Measurements from ENCODE around the gene SDCCAG8.
"Not testable (repeated sequence)": the region's sequence is repeated elsewhere in the genome, so short reads cannot be mapped to it uniquely, and the experiment has no call there.

SDCCAG8 gene

DNA sequence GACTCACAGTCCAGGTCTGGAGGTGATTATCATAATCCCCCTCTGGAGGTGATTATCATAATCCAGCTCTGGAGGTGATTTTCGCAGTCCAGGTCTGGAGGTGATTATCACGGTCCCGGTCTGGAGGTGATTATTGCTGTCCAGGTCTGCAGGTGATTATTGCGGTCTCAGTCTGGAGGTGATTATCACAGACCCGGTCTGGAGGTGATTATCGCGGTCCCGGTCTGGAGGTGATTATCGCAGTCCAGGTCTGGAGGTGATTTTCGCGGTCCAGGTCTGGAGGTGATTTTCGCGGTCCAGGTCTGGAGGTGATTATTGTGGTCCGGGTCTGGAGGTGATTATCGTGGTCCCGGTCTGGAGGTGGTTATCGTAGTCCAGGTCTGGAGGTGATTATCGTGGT, 76.6 kb downstream of the SDCCAG8 start:
- no peak for DNase-seq (ENCODE audit: low read depth, low spot score)

DNA sequence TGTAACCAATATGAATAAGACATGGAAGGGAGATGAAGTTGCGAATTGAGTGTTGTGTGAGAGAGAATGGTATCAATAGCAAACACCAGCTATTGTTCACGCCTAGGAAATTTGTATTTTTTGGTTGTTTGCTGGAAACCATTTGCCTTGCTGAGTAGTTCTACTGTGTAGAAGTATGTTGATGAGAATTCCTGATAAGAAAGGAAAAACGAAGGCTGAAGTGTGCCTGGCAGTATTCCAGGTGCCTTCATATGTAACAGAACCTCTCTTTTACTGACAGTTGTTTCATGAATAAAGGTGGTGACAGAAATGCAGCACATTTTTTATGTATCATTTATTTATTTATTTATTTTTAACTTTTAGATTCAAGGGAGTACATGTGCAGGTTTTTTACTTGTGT, 79.5 kb downstream of the SDCCAG8 start:
- no peak for DNase-seq (ENCODE audit: low read depth, low spot score)

DNA sequence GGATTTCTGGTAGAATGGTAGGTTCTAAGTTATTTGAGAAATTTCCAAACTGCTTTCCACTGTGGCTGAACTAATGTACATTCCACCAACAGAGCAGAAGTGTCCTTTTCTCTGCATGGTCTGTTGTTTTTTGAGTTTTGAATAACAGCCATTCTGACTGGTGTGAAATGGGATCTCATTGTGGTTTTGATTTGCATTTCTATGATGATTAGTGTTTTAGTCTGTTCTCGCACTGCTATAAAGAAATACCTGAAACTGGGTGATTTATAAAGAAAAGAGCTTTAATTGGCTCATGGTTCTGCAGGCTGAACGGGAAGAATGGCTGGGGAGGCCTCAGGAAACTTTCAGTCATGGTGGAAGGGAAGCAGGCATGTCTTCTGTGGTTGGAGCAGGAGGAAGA, 80.3 kb downstream of the SDCCAG8 start:
- DNase-seq (ENCODE audit: low read depth, low spot score): no peak

DNA sequence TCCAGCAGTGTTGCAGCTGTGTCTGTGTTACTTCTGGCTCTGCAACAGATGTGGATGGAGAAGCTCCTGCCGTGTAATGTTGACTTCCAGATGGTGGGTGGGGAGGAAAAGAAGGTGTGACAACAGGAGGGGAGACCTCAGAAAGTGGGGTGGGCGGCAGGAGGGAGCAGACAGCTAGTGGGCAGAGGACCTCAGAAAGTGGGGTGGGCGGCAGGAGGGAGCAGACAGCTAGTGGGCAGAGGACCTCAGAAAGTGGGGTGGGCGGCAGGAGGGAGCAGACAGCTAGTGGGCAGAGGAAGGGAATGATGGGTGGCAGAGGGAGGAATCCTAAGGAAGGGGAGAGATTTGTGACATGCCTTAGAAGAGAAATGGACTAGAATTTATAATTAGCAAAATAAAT, 83.0 kb downstream of the SDCCAG8 start:
- DNase-seq (ENCODE audit: low read depth, low spot score): not testable (repeated sequence)

DNA sequence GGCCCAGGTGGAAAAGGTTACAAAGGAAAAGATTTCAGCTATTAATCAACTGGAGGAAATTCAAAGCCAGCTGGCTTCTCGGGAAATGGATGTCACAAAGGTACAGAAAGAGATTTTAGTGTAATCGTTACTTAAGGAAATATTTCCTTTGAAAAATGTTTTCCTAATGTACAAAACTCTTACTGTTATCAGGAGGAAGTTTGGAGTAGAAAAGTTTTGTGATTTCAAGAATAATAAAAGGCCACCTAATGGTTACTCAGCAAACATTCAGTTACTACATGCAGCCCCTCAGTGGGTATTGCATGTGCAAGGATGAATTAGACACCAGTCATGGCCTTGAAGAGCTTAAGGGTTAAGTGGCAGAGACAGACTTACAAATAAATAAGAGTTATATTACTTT, 85.2 kb downstream of the SDCCAG8 start:
- no peak for DNase-seq (ENCODE audit: low read depth, low spot score)

DNA sequence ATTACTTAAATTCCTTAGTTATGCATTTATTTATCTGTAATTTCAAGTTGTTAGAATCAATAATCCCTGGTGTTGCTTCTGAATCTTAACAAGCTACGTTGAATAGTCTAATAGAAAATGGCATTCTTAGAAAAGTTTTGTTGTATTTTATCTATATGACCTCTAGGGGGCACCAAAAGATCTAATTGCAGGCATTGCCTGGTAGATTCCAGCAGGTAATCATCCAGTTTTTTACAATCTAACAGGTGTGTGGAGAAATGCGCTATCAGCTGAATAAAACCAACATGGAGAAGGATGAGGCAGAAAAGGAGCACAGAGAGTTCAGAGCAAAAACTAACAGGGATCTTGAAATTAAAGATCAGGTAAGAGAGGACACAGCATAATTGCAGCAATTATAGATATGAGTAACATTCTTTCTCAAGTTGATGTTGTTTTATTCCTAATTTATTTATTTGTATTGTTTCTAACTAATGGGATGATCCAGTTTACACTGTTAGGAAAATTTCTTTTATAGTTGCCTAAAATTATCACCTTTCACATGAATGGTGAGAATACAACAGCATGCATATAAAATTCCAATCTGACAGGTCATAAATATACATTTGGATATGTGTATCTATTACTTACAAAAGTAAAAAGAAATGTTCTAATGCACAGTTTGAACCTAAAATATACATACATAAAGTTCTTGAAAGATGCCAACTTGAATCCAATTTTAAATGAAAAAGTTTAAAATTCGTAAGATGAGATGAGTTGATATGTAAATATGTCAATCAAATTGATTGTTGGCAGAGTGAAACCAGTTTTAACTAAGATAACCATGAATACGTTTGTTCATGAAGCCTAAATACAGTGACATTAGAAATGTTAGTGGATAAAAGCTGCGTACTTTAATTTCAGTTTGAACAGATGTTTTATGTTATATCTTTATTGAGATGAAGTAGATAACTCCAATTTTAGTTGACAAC, 88.4 kb downstream of the SDCCAG8 start:
- no peak for DNase-seq (ENCODE audit: low read depth, low spot score)

DNA sequence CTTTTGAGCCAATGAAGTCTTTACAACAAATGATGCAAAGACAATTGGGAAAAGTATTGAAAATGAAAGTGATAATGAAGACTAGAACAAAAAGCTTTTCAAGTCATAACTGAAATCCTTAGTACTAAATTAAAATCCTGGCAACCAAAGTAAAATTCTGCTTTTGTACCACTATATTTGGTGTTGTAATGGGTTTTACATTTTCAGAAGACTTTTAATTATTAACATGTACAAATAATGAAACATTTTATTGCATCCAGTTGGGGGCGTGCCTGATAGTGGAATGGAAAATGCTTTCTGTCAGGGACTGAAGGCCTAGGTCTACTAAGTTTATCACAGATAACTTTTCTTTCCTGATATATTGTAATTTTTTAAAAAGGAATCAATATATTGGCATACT, 89.4 kb downstream of the SDCCAG8 start:
- no peak for DNase-seq (ENCODE audit: low read depth, low spot score)

DNA sequence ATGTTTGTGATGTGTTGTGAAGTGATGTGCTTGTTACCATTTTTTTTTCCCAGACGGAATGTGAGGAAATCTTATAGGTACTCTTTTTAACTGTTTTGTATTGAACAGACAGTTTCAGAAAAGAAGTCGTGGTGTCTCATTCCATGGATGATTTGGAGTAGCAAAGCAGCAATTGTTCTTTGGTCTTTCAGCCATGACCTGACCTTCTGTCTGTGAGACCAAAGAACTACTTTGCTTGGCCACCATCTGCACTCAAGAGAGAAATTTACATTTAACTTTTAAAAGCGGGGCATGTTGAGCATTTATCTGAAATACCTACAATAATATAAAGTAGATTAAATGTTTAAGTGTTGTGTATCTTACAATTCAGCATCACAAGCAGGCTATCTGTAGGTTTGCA, 90.2 kb downstream of the SDCCAG8 start:
- no peak for DNase-seq (ENCODE audit: low read depth, low spot score)

DNA sequence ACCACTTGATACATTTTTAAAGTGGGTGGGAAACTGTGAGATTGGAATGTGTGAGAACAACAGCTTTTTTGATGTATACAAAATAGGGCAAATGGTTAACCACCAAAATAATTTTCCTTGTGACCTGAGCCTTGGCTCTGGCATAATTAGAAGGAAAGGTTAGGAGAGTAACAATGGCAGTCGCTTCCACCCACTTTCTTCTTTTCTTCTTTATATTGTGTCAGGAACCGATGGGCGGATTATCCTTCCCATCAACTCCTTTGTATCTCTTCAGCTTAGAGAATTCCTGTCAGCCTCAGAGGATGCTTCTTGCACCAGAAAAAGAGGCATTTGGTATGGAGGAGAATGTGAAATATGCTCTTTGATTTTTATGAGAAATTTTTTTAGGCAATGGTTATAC, 90.6 kb downstream of the SDCCAG8 start:
- DNase-seq (ENCODE audit: low read depth, low spot score): no peak

DNA sequence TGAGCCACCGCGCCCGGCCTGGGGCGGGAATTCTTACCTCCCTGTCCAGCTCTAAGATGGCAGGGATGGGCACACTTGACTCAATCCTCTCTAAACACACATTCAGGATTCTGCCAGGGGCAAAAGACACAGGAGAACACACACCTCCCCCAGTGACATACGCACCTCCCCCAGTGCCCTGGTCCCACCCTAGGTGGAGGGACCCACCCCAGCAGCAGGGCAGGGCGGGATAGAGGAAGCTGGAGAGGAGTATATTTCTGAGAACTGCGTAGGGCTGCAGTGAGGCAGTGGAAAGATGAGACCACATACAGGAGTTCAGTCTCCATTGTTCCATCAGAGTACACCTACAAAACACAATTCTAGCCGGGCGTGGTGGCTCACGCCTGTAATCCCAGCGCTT, 92.5 kb downstream of the SDCCAG8 start:
- no peak for DNase-seq (ENCODE audit: low read depth, low spot score)

DNA sequence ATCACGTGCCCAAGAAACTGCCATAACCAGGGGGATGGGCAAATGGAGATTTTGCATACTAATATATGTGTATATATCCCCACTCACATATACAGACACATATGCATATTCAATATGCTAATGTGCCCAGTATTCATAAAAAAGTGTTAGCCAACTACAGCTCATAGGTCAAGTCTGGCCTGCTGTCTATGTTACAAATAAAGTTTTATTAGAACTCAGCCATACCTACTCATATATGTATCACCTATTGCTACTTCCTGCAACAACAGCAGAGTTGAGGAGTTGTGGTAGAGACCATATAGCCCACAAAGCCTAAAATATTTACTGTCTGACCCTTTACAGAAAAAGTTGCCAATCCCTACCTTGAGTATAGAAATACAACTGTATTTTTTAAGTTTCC, 93.3 kb downstream of the SDCCAG8 start:
- no peak for DNase-seq (ENCODE audit: low read depth, low spot score)

DNA sequence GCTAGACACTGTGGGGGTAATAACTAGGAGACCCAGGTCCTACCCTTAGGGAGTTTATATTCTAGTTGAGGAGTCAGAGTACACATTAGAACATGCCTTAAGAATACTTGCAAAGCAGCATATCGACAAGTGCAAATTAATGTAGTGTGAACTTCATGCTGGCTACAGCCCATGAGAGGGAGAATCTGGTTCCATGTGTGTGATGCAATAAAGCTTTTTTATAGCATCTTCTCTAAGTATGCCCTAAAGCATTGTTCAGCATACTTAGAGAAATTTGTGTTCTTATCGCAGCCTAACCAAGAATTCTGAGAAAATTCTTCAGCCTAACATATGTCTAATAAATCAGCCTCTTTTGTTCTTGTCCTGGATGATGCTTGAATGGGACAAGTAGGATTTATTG, 95.5 kb downstream of the SDCCAG8 start:
- no peak for DNase-seq (ENCODE audit: low read depth, low spot score)

DNA sequence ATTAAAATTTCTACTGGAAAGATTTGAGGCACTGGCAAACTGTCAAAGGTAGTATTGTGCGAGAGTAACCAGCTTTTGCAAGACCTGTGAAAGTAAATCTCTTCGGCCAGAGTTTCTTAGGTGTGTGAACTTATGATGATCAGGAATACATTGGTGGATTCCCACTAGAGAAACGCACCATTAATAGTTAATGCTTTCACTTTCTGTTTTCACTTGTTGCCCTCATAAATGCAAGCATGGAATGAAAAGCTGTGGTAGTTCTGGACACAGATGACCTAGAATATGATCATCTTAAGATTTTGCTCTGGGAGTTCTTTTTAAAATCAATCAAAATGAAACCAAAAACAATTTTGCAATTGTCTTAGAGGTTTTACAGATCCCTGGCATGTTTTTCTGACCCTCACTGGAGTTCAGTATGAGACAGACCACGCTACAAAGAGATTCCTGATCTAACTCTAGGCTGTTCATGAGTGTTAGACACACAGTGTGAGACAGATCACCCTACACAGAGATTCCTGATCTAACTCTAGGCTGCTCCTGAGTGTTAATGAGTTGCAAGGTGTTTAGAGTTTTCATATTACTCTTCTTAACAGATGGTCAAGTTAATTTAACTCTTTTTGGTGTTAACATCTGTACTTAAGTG, 98.8 kb downstream of the SDCCAG8 start:
- DNase-seq (ENCODE audit: low read depth, low spot score): no peak

DNA sequence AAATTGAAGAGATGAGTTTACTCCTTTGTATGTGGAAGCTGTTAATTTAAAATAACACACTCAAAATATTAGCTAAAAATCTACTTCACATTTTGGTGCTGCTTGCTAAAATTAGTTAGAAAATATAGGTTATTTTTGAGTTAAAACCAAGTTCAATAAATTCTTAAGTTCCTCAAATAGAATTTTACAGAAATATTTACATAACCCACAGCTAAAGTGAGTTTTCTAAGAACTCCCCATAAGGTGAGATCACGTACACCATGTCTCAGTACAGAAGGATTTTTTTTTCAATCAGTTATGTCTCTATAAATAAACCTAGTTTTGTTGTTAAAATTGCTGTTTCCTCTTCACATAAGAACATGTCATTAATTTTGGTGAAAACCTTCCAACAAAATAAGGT, 108.0 kb downstream of the SDCCAG8 start:
- DNase-seq (ENCODE audit: low read depth, low spot score): no peak

DNA sequence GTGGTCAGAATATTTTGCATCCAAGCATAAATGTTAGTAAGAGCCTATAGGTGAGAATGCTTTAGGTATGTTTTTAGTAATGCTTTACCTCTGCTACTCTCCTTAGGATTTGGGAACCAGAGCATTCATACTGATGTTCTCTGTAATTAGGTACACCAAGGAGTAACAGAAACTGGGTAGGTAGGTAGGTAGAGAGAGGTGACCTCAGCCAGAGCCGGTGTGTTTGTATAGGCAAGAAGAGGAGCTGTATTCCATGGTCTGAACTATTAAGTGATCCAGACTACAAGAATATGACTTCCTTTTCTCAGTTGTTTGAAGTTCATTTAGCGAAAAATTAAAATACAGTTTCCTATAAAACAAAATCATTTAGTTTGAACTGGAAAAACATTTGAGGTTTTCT, 108.5 kb downstream of the SDCCAG8 start:
- no peak for DNase-seq (ENCODE audit: low read depth, low spot score)

DNA sequence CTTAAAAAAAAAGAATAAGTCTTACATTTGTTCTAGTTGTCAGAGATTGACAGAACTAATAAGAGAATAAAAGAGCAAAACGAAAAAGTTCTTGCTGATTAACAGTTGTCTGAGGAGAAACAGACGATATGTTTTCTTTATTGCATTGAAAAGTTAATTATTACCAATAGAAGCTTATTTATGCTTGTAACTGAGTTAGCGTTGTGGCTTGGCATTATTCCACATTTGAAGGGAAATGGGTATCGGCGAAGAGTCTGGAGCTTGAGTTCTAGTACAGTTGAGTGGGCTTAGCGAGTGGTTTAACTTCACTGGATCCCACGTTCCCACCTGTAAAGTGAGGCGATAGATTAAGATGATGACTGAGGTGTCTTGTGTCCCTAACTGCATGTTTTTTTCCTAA, 109.0 kb downstream of the SDCCAG8 start:
- DNase-seq (ENCODE audit: low read depth, low spot score): no peak

DNA sequence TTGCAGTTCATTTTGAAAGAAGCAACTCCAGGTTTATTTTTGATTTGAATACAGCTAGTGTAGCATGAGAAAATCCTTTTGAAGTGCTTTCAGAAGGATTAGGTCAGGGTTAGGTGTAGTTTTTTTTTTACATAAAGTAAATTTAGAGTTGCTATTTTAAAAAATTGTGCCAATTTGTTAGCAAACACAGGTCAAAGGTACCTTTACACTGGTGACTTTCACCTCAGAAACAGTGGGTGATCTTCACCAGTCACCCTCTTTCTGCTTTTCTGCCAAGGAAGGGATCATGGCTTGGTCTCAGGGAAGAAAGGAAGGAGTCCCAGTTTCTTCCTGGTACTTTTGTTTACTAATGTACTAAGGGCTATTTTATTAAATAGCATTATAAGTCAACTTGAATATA, 111.5 kb downstream of the SDCCAG8 start:
- no peak for DNase-seq (ENCODE audit: low read depth, low spot score)

DNA sequence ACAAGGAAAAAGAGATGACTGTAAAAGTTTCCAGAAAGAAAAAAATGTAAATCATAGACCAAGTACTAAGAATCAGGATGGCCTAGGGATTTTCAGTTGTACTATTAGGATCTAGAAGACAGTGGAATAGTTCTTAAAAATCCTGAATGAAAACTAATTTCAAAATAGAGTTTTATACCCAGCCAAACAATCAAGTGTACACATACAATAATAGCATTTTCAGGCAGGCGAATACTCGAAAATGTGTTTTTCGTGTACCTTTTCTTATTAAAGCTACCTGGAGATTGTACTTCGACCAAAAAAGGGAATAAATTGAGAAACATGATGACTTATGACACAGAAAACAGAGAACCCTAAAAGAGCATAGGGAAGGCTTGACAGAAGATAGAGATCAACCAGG, 118.6 kb downstream of the SDCCAG8 start:
- no peak for DNase-seq (ENCODE audit: low read depth, low spot score)

DNA sequence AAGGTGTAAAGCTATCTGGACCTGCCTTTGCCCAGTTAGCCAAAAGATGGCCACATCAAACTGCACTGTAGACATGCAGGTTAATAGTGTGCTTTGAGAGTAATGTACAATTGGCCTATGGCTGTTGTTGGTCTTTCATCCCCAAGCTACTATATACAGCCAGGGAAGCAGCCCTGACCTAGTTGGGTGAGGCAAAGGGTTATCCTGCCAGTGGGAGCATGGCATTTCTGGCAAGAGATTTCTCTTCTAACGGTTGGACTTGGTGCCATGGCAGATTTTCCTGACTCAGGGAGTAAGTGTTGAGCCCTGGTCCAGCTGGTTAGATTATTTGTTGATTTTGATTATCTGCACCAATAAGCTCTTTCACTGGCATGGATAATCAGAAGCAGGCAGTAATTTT, 119.8 kb downstream of the SDCCAG8 start:
- DNase-seq (ENCODE audit: low read depth, low spot score): no peak

DNA sequence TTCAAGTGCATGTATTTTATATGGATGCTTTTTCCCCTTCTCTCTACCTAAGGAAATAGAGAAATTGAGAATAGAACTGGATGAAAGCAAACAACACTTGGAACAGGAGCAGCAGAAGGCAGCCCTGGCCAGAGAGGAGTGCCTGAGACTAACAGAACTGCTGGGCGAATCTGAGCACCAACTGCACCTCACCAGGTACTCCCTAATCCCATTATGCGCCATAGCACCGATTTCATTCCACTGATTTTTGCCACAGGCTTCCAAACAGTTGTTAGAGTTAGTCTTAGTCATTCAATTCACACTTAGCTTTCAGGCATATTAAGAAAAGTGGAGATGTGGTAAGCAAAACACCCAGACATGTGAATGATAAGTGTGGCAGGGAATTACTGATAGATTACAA, 122.8 kb downstream of the SDCCAG8 start:
- DNase-seq (ENCODE audit: low read depth, low spot score): no peak

DNA sequence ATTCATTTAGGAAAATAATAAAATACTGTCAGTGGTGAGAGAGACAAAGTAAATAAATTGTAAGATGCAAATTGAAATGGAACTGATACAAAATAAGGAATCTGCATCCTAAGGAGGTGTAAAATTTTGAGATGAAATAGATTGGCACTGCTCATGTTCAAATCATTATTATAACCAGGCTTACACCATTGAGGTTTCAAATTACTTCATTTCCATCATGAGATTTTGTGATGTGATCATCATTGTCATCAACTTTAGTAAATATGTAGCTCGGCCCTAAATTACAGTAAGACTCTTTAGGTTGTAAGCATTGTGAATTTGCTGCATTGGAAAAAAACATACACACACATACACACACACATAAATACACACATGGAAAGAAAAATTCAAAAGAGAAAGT, 123.4 kb downstream of the SDCCAG8 start:
- no peak for DNase-seq (ENCODE audit: low read depth, low spot score)

DNA sequence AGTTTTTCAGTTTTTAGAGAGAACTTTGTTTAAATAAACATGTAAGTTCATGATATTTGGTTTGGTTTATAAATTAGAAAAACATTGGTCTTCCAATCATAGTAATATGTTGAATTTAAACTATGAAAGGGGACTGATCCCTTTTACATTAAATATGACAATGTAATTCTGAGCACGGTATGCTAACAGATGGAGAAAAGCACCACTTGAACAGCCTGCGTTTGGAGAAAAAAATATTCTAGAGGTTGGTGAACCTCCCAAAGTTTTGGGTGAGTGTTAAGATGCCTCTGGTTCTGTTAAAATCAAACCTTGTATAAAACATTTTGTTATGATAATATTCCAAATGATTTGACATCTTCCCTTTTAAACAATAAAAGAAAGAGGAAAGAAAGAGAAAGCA, 123.9 kb downstream of the SDCCAG8 start:
- no peak for DNase-seq (ENCODE audit: low read depth, low spot score)

DNA sequence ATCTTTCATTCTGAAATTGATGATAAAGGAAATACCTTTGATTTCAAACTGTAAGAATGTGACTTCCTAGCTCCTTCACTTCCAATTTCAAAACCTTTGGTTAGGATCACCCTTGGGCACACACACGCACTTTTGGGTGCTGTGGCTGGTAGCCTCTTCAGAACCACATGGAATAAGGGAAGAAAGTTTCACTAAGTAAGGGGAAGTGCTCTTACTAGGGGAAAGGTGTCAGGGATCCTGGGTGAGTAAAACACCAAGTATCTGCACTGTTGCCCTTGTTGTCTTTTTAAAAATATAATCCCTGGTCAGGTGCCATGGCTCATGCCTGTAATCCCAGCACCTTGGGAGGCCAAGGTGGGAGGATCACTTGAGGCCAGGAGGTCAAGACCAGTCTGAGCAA, 132.4 kb downstream of the SDCCAG8 start:
- no peak for DNase-seq (ENCODE audit: low read depth, low spot score)

Measured in activated naive CD8-positive, alpha-beta T cell treated with anti-CD3 and anti-CD28 coated beads, Interleukin-2, amount 50 U/mL, for 16 hours (primary cell).